Right cardiac atrium (tissue), 5 donors: ENCODE data around the gene CLTA. TPM values are rescaled to one million over a fixed set of nuclear protein-coding genes. Genes with fewer than 3 reads are reported as not detected.
"Not testable (repeated sequence)": the region's sequence is repeated elsewhere in the genome, so short reads cannot be mapped to it uniquely, and the experiment has no call there.

ENCODE experiments used
- ATAC-seq, 2 donors: fragments of 200-7000 bp; cut with Tn5 transposase; one replicate each; pipeline versions ENCODE4 v1.8.0 to v1.9.1; 2020; ENCODE audit warnings: moderate library complexity in 2 of 2, mild to moderate bottlenecking in 1 of 2
- DNase-seq, 3 donors: peaks; one replicate each; pipeline ENCODE4 v3.0.0-alpha.2; 2020
- H3K27ac ChIP-seq: one replicate; pipeline ENCODE4 v1.5.1; 2013; ENCODE audit warnings: mild to moderate bottlenecking, low read length, control low read depth, moderate library complexity
- H3K27me3 ChIP-seq: one replicate; pipeline ENCODE4 v1.6.1; 2013; ENCODE audit not compliant: control insufficient read depth, insufficient read depth
- H3K4me1 ChIP-seq: one replicate; pipeline ENCODE4 v1.6.1; 2013; ENCODE audit warnings: low read length; ENCODE audit not compliant: control insufficient read depth, insufficient read depth
- H3K4me3 ChIP-seq: one replicate; pipeline ENCODE4 v1.5.1; 2013; ENCODE audit warnings: low read length, control low read depth
- H3K9me3 ChIP-seq: one replicate; pipeline ENCODE4 v1.6.1; 2013; ENCODE audit warnings: low read length; ENCODE audit not compliant: control insufficient read depth
- WGBS: extraction: QIAGEN DNeasy Blood & Tissue Kit; methylation state at CpG from one replicate; pipeline ENCODE4 v1.1.7; 2013; 5-methylcytosine and 5-hydroxymethylcytosine counted together
- intact Hi-C, 4 donors: fragments of 100-400 bp; cut with DNase I; formaldehyde crosslinking; loops; one replicate each; pipeline versions ENCODE4 v1.11.0 to v1.14.0; 2022 to 2023
- polyA plus RNA-seq: library from polyadenylated mRNA; stranded (reverse); fragments of 200-250 nt; gene quantifications from one replicate; pipeline ENCODE4 v1.2.3, GENCODE V29; 2013
- total RNA-seq, 4 donors: library from RNA; stranded (reverse); fragmentation: NEBNext Ultra II Directional; extraction: Animal tissue kit (Norgen Biotek cat#: 25700); gene quantifications; one replicate each; pipeline ENCODE4 v1.2.1, GENCODE V29; 2021
- donor health status: healthy with polysubstance abuse.
- donor health status: DM: no; HTN: yes; CAD: no.
- donor health status: DM: no; HTN: no; CAD: no.
- donor health status: DM: no; HTN: yes; CAD: no; lungs with severe emphysema.
- donor health status: DM: yes; HTN: yes; CAD: no.

CLTA gene
- total and polyA plus RNA-seq, 5 donors, result 69.0 to 76.7 (median 74.5) TPM

DNA sequence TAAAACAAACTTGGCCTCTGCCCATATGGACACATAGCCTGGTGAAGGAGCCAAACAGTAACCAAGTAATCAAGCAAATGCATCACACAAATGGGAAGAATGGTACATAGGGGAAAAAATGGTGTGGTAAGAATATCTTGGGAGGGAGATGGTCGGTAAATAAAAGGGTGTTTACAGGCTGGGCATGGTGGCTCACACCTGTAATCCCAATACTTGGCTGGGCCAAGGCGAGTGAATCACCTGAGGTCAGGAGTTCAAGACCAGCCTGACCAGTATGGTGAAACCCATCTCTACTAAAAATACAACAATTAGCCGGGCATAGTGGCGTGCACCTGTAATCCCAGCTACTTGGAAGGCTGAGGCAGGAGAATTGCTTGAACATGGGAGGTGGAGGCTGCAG, 31.2 kb upstream of the CLTA start:
- intact Hi-C loops, H3K4me1 ChIP-seq, H3K4me3 ChIP-seq, ATAC-seq, DNase-seq, H3K9me3 ChIP-seq, H3K27me3 ChIP-seq: not testable (repeated sequence)
- peak overlapping the region; percentile 39 for H3K27ac ChIP-seq
- 92% methylated on average over 4 of the region's 4 CpGs for WGBS

DNA sequence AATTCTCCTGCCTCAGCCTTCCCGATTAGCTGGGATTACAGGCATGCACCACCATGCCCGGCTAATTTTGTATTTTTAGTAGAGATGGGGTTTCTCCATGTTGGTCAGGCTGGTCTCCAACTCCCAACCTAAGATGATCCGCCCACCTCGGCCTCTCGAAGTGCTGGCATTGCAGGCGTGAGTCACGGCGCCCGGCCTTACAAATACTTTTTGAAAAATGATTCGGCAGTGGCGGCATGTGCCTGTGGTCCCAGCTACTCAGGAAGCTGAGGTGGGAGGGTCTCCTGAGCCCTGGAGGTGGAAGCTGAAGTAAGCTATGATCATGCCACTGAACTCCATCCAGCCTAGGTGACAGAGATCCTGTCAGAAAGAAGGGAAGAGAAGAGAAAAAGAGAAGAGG, 30.6 kb upstream of the CLTA start:
- not testable (repeated sequence) for H3K9me3 ChIP-seq, ATAC-seq, H3K4me1 ChIP-seq, H3K27me3 ChIP-seq, H3K4me3 ChIP-seq, H3K27ac ChIP-seq, DNase-seq
- WGBS, result 85% methylated on average over 11 of the region's 11 CpGs
- intact Hi-C loops, result loop anchor here in 1 of 4 donors (10.0 kb wide), 1 partner anchor 55 kb away; no protein-coding TSS in a partner anchor

DNA sequence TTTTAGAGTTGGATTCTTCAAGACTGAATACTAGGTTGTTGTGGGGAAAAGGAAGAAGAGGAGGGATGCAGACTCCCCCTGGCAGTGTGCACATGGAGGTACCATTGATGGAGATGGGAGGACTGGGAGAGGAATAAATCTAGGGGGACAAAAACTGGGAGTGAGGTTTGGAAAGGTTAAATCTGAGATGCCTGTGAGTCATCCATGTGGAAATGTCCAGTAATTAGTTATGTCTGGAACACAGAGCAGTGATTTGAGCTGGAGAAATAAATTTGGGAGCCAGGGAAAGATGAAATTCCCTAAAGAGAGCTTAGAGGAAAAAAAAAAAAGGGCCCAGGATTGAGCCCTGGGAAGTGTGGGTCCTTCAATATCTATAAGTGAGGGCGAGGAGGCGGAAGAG, 29.5 kb upstream of the CLTA start:
- H3K4me3 ChIP-seq, result no peak overlapping the region
- no peaks in the 10 kb centered on the region for H3K9me3 ChIP-seq
- 83% methylated on average over 2 of the region's 2 CpGs for WGBS
- no peaks in the 10 kb centered on the region for H3K4me1 ChIP-seq
- H3K27ac ChIP-seq, result peak overlapping the region; percentile 50
- no peaks in the 10 kb centered on the region for H3K27me3 ChIP-seq
- DNase-seq (no peak), ATAC-seq (no peak)
- intact Hi-C loops, result loop anchor here in 1 of 4 donors (10.0 kb wide), 1 partner anchor 56 kb away; no protein-coding TSS in a partner anchor

DNA sequence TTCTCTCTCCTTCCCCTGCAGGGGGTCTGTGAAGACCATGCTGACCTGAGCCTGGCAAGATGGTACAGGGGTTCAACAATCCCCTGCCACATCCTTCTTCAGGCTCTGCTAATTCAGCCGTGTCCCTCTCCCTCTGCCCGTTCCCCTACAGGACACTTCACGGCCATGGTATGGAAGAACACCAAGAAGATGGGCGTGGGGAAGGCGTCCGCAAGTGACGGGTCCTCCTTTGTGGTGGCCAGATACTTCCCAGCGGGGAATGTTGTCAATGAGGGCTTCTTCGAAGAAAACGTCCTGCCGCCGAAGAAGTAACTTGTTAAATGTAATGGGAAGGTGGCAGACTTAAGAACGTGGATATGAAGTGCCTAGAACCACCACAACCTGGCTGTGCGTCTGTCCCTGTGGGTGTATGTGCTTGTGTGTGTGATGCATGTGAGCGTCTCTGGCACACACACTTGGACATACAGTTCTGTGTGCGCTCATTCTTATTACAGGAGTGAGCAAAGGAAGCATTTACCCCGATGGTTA, 28.4 kb upstream of the CLTA start:
- no peak for ATAC-seq
- H3K27me3 ChIP-seq, result no peaks in the 10 kb centered on the region
- no peaks in the 10 kb centered on the region for H3K9me3 ChIP-seq
- intact Hi-C loops, result loop anchor here in 1 of 4 donors (10.0 kb wide), 1 partner anchor 57 kb away; no protein-coding TSS in a partner anchor
- 92% methylated on average over 17 of the region's 17 CpGs for WGBS
- H3K27ac ChIP-seq, result no peak overlapping the region
- H3K4me1 ChIP-seq, result no peaks in the 10 kb centered on the region
- no peak for DNase-seq
- H3K4me3 ChIP-seq, result no peak overlapping the region

DNA sequence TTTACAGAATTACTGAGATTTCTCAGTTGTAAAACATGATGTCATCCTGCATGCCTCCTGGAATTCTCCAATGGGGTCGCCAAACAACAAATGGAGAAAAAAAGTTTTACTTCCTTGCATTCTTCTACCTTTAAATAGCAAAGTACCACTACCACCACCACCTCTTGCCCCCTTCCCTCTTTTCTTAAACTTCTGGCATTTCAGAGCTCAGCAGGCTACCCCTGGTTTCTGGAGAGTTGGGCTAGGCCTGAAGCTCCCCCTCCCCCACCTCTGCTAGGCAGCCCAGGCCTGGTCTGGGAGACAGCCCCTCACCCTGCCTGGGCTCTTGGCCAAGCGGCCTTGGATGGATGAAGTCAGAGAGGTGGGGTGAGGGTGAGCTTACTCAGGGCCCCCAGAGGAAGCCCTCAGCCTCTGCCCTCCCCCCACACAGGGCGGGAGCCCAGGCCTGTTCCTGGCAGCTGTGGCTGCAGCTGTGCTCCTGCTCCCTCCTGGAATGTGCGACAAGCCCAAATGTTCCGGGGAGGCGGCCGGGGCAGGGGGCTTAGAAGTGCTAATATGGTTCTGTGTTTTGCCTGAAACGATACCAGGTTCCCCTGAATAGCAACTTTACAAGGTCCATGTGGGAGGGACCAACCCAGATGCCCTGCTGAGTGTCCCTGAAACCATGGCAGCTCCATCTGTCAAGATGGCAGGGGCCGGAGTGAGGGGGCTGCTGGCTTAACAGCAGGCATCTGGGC, 27.5 kb upstream of the CLTA start:
- Histone ChIP-seq H3K27ac (peak overlapping the region; percentile 51), H3K27me3 (no peaks in the 10 kb centered on the region), H3K9me3 (no peaks in the 10 kb centered on the region), H3K4me1 (no peaks in the 10 kb centered on the region), H3K4me3 (no peak overlapping the region)
- intact Hi-C loops, result loop anchor here in 1 of 4 donors (10.0 kb wide), 1 partner anchor 58 kb away; no protein-coding TSS in a partner anchor
- WGBS, result 24% methylated on average over 9 of the region's 9 CpGs
- ATAC-seq (peak; percentile 66 to 71), DNase-seq (peak; percentile 80 to 91 (median 90))

DNA sequence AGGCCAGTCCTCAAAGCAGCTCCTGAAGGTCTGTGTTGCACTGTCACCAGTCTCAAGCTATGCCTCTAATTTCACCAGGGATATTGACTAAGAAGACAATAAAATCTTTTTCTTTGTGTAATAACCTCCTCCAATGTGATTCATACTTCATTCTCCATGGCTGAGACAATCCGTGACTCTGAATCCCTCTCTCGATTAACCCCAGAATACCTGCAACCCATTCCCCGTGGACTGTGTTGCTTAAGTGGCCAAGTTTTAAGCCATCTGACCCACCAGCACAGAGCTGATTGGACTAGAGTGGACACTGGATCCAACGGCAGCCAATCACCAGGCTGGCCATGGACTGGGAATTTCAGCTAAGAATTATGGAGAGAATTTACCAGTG, 26.9 kb upstream of the CLTA start:
- no peaks in the 10 kb centered on the region for H3K4me1 ChIP-seq
- DNase-seq, result no peak
- H3K9me3 ChIP-seq, result no peaks in the 10 kb centered on the region
- intact Hi-C loops, result loop anchor here in 1 of 4 donors (10.0 kb wide), 1 partner anchor 59 kb away; no protein-coding TSS in a partner anchor
- no peak for ATAC-seq
- 67% methylated on average over 4 of the region's 4 CpGs for WGBS
- H3K27me3 ChIP-seq, result no peaks in the 10 kb centered on the region
- H3K27ac ChIP-seq, result peak overlapping the region; percentile 51
- no peak overlapping the region for H3K4me3 ChIP-seq

DNA sequence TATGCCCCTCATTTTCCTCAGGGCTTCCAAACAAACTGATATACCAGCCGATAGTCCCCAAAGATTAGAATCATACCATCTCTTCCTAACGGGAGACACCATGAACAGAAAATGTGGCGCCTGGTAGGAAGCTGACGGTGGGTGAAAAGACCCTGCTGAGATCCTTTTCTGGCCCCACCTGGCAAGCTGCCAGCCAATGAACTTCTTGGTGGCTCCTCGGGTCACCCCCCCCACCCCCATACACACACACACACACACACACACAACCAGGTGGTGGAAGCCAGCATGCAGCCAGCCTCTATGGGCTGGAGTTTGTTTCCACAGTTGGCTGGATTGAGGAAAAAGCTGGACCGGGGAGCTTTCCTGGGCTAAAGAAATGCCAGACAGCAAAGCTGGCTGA, 26.3 kb upstream of the CLTA start:
- DNase-seq (peak in 1 of 3 donors; percentile 67), ATAC-seq (no peak)
- Histone ChIP-seq H3K4me1 (no peaks in the 10 kb centered on the region), H3K27ac (no peak overlapping the region), H3K4me3 (no peak overlapping the region), H3K27me3 (no peaks in the 10 kb centered on the region), H3K9me3 (no peaks in the 10 kb centered on the region)
- intact Hi-C loops, result loop anchor here in 1 of 4 donors (10.0 kb wide), 1 partner anchor 60 kb away; no protein-coding TSS in a partner anchor
- 80% methylated on average over 6 of the region's 6 CpGs for WGBS

DNA sequence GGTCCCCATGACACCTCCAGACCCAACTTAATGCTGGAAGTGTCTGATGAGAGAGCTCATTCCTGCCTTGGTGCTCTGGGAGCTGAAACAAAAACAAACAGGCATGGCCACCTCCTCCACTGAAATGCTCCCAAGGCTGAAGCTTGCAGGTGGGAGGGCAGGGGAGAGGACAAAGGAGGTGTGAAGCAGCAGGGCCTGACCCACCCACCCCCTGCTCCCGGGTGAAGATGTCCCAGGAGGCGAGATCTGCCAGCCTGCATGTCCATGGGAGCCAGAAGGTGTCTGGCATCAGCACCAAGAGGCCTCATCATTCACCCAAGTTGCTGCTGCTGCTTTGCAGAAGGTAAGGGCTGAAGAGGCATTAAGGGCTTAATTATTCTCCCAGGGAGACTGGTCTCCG, 25.7 kb upstream of the CLTA start:
- 81% methylated on average over 3 of the region's 3 CpGs for WGBS
- no peaks in the 10 kb centered on the region for H3K9me3 ChIP-seq
- H3K27me3 ChIP-seq, result no peaks in the 10 kb centered on the region
- DNase-seq, result no peak
- intact Hi-C loops, result loop anchor here in 1 of 4 donors (10.0 kb wide), 1 partner anchor 60 kb away; no protein-coding TSS in a partner anchor
- no peak for ATAC-seq
- no peak overlapping the region for H3K27ac ChIP-seq
- no peak overlapping the region for H3K4me3 ChIP-seq
- no peaks in the 10 kb centered on the region for H3K4me1 ChIP-seq

DNA sequence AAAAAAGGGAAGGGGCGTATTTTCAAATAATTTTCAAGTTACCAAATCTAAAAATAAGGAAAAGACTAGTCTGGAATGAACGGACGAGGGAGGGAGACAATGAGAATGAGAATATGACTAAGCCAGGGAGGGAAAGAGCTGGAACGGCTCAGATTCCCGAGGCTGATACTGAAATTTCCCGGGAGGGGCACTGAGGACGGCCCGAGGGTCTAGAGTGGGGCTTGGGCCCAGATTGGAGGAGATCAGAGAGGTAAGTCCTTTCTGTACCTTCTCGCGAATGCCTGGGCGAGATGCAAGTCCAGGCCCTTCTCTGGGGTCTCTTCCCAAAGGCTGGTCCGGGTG, 24.9 kb upstream of the CLTA start:
- Histone ChIP-seq H3K27ac (no peak overlapping the region), H3K27me3 (no peaks in the 10 kb centered on the region), H3K4me3 (peak overlapping the region; percentile 33), H3K9me3 (no peaks in the 10 kb centered on the region), H3K4me1 (no peaks in the 10 kb centered on the region)
- no peak for DNase-seq
- 38% methylated on average over 12 of the region's 12 CpGs for WGBS
- ATAC-seq, result peak; percentile 20 to 50
- intact Hi-C loops, result loop anchor here (2.0 to 10.0 kb wide), 2 partner anchors 61 to 63 kb away; no protein-coding TSS in a partner anchor

DNA sequence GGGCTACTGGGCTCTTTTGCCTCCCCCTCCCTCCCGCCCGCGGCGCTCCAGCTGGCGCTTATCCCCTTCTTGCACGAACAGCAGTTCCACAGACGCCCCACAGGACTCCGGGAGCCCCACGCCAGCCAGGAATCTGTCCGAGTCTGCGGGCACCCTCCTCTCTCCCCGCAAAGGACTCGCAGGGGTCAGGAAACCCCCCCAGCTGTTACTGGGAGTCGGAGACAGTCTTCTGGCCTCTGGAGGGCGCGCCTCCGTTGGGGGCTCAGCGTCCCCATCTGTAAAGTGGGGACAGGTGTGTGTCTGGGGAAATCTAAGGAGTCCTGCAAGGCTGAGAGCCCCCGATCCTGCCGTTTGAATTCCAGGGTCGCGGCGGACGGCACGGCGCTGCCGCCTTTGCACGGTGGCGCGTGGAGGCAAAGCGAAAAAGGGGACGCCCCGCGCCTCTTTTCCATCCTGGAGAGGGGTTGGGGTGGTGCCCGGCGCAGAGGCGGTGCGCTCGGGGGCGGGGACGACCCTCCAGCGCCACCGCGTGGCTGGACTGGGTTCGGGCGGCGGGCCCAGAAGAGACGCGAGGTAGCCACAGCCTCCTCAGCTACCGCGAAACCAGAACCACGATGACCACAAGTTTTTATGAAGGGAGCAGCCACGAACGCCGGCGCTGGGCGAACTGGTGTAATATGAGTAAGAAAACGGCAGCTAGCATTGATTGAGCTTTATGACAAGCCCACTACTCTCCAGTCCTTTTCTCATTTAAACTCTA, 24.4 kb upstream of the CLTA start:
- intact Hi-C loops, result loop anchor here (2.0 to 10.0 kb wide), 2 partner anchors 62 to 64 kb away; no protein-coding TSS in a partner anchor
- H3K27me3 ChIP-seq, result no peaks in the 10 kb centered on the region
- H3K4me3 ChIP-seq, result peak overlapping the region; percentile 33
- 2% methylated on average over 58 of the region's 58 CpGs for WGBS
- peak; percentile 94 for ATAC-seq
- no peaks in the 10 kb centered on the region for H3K9me3 ChIP-seq
- no peaks in the 10 kb centered on the region for H3K4me1 ChIP-seq
- peak overlapping the region; percentile 8 for H3K27ac ChIP-seq
- peak; percentile 84 to 94 (median 93) for DNase-seq

DNA sequence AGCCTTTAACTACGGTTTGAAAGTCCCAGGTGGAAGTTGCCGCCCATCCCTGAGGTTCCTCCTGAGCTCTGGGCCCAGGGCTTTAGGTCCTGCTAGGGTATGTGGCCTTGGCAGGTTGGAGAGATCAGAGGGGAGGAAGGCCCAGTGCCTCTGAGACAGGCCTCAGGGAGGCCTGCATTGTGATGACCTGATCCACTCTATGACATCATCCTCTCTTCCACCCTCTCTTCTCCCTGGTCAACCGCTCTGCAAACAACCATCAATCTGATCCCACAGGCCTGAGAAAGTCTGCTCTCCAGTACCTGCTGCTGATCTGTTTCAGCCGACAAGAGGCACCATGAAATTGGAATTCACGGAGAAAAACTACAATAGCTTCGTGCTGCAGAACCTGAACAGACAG, 21.6 kb upstream of the CLTA start, which contains the start of gene CCIN:
Gene CCIN, plus strand, starts transcription at position 223 of the 400 bp plus-strand sequence. Its CDS starts 115 bp downstream, at position 338.
- no peaks in the 10 kb centered on the region for H3K4me1 ChIP-seq
- ATAC-seq (no peak), DNase-seq (no peak)
- H3K4me3 ChIP-seq, result no peak within 1 kb of the TSS
- 87% methylated on average over 6 of the region's 6 CpGs for WGBS
- H3K9me3 ChIP-seq, result no peaks in the 10 kb centered on the region
- H3K27ac ChIP-seq, result no peak within 1 kb of the TSS
- intact Hi-C loops, result loop anchor here in 1 of 4 donors (10.0 kb wide), 1 partner anchor 64 kb away; no protein-coding TSS in a partner anchor
- no peaks in the 10 kb centered on the region for H3K27me3 ChIP-seq
